IMR-90 (cell line): Measurements from ENCODE around the gene COG7.

Experiments used
- BHLHE40 ChIP-seq: fragments of 150-350 bp; IDR thresholded peaks from 2 replicates; pipeline ENCODE4 v1.6.1; 2016; ENCODE audit warnings: mild to moderate bottlenecking, low read depth, low read length
- CTCF ChIP-seq: conservative IDR thresholded peaks from 2 replicates; pipeline ENCODE4 v1.5.1; 2012; ENCODE audit warnings: mild to moderate bottlenecking, low read depth, low read length, improper control_type of control experiment
- ELK1 ChIP-seq: fragments of 150-350 bp; IDR thresholded peaks from 2 replicates; pipeline ENCODE4 v1.6.1; 2016; ENCODE audit warnings: low read depth, mild to moderate bottlenecking, low read length, moderate library complexity, borderline replicate concordance
- MAFK ChIP-seq: IDR thresholded peaks from 2 replicates; pipeline ENCODE4 v1.6.1; 2012; ENCODE audit warnings: low read depth, low read length, improper control_type of control experiment
- MXI1 ChIP-seq: IDR thresholded peaks from 2 replicates; pipeline ENCODE4 v1.6.1; 2012; ENCODE audit warnings: low read depth, mild to moderate bottlenecking, low read length, moderate library complexity, borderline replicate concordance
- POLR2A ChIP-seq: IDR thresholded peaks from 2 replicates; pipeline ENCODE4 v1.6.1; 2012; ENCODE audit warnings: mild to moderate bottlenecking, low read depth, low read length
- RAD21 ChIP-seq: IDR thresholded peaks from 2 replicates; pipeline ENCODE4 v1.6.1; 2012; ENCODE audit warnings: low read length, improper control_type of control experiment
- RCOR1 ChIP-seq: IDR thresholded peaks from 2 replicates; pipeline ENCODE4 v1.6.1; 2012; ENCODE audit warnings: mild to moderate bottlenecking, low read length, improper control_type of control experiment; ENCODE audit not compliant: insufficient replicate concordance
- RFX5 ChIP-seq: IDR thresholded peaks from 2 replicates; pipeline ENCODE4 v1.8.0; 2012; ENCODE audit warnings: low read depth, mild to moderate bottlenecking, low read length, moderate library complexity
- SMC3 ChIP-seq: fragments of 150-350 bp; IDR thresholded peaks from 2 replicates; pipeline ENCODE4 v1.6.1; 2016; ENCODE audit warnings: low read depth, mild to moderate bottlenecking, antibody characterized with exemption, low read length, moderate library complexity

GRCh38 chr16:23485257-23485614 lies 32.2 kb upstream of the COG7 start:
- no peak for TF ChIP-seq BHLHE40
- no peak for TF ChIP-seq CTCF
- no peak for TF ChIP-seq POLR2A
- TF ChIP-seq RAD21 = no peak
- TF ChIP-seq RCOR1 = no peak
- TF ChIP-seq MAFK = no peak
- TF ChIP-seq SMC3 = no peak
- no peak for TF ChIP-seq RFX5
- no peak for TF ChIP-seq ELK1
- TF ChIP-seq MXI1 = no peak
